Iris pigment epithelial cell (primary cell): ENCODE data around the gene CLTA.

Experiments
- DNase-seq: peaks from one replicate; pipeline ENCODE4 v3.0.0-alpha.2; 2011; ENCODE audit warnings: low read depth

The CLTA gene

DNA sequence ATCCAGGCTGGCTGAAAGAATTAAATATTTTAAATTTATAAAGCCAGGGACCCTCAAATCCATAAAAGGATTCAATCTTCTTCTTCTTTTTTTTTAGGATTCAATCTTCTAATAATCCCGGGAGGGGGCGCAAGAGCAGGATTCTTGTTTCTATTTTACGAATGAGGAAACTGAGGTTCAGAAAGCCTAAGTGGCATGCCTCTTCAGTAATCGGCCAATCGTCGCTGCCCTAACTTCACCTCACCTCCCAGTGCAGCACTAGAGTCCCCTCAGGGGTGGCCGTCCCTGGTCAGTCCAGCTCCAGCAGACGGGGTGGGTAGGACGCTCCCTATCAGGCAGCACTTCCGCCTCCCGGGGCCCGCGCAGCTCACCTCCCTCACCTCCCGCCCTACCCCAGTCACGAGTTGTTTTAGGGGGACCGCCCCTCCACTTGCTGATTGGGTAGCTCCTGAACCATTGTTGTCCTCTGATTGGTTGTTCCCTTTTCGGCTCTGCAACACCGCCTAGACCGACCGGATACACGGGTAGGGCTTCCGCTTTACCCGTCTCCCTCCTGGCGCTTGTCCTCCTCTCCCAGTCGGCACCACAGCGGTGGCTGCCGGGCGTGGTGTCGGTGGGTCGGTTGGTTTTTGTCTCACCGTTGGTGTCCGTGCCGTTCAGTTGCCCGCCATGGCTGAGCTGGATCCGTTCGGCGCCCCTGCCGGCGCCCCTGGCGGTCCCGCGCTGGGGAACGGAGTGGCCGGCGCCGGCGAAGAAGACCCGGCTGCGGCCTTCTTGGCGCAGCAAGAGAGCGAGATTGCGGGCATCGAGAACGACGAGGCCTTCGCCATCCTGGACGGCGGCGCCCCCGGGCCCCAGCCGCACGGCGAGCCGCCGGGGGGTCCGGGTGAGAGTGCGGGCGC lies at the start of gene CLTA:
TSS of gene CLTA (plus strand) at position 534 of the 902 bp plus-strand sequence. CDS start at position 670, 136 bp downstream.
- peak; percentile 99 for DNase-seq

DNA sequence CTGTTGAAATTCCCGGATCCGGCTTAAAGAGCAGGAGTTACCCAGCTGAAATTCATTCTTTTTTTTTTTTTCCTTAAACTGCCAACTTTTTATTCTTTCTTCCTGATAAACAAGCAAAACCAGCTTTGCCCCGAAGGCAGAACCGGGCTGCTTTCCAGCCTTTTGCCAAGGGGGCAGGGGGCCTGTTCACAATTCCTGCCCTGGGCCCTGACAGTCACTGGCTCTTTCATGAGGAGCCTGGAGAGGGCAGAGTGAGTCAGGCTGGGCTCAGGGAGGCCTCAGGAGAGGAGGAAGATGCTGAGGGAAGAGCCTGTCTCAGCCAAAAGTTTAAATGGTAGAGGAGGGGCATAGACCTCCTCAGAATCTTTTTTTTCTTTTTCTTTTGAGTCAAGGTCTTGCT lies 49.4 kb upstream of the CLTA start:
- DNase-seq: no peak

DNA sequence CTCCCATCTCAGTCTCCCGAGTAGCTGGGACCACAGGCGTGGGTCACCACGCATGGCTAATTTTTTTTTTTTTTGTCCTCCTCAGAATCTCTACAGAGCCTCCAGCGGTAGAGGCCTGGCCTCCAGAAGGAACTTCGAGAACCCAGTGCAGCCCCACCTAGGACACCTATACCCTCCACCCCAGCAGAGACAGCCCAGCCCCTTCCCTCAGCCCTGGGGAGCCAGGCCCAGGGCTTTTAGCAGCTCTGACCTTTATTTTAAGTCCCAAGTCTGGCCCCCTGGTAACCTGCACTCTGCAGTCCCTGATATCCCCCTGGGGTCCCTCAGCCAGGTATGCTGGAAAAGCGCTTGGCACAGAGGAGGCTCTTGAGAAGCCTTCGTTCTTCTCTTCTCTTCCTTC lies 49.0 kb upstream of the CLTA start:
- no peak for DNase-seq

- no peak for DNase-seq
Measured at GRCh38 chr9:36142510-36143244, 48.0 kb upstream of the CLTA start.

DNA sequence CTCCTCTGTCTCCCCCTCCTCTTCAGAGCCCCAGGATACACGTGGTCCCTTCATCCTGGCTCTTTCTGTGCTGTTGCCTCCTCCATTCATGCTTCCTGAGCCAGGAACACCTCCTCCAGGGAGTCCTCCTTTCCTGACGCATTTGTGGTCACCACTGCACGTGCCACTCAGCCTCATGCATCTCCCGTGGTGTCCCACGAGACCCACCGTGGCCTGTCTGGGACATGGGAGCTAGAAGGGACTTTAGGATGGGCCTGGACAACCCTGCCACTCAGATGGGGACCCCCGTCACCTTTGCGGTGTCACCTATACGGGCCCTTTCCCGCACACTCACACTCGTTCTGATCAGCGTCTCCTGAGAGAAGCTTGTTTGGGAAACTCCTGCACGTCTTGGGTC lies 47.5 kb upstream of the CLTA start:
- no peak for DNase-seq

DNA sequence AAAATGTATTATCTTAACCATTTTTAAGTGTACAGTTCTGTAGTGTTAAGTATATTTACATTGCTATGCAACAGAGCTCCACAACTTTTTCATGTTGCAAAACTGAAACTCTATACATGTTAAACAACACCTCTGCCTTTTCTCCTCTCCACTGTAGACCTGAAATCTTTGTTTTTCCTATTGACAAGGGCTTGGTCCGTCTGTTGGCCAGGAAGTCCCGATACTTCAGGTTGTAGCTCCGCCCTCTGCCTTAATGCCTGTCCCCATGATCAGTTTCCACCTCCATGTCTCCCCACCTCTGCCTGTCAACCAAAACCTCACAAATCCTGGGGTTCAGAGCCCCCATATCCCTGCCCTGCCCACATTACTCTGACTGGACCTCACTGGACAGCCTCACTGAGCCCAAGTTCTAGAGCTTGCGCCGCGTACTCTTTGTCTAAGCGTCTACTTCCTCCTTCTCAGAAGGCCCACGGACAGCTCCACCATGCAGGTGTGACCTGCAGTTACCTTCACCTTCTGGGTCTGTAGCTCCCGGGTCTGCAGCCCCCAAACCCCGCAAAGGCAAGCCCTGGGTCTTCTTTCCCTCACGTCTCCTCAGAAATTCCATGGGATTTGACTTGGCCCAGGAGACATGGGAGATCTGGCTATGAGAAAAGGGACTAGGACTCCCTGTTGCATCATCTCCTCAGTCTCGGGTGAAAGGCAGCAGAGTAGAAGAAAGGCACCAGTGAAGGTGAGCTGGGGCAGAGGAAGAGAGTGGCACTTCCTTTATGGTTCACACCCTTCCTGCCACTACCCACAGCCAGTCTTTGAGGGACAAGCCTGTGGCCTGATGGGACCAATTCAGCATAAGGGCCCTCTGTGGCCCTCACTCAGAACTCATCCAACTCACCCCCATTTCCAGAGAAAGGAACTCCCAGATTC lies 46.1 kb upstream of the CLTA start:
- no peak for DNase-seq

DNA sequence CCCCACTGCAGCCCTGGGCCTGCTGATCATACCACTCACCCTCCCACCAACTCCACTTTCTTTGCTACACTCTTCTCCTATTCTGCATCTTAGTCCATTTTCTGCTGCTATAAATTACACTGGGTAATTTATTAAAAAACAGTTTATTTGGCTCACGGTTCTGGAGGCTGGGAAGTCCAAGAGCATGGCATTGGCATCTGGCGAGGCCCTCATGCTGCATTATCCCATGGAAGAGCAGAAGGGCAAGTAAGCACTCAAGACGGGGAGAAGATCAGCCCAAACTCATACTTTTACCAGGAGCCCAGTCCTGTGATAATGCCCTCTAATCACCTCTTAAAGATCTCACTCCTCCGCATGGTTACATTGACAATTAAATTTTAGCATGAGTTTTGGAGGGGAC lies 44.8 kb upstream of the CLTA start:
- DNase-seq: no peak

- DNase-seq: no peak
Measured at GRCh38 chr9:36146651-36147050, 44.1 kb upstream of the CLTA start.

DNA sequence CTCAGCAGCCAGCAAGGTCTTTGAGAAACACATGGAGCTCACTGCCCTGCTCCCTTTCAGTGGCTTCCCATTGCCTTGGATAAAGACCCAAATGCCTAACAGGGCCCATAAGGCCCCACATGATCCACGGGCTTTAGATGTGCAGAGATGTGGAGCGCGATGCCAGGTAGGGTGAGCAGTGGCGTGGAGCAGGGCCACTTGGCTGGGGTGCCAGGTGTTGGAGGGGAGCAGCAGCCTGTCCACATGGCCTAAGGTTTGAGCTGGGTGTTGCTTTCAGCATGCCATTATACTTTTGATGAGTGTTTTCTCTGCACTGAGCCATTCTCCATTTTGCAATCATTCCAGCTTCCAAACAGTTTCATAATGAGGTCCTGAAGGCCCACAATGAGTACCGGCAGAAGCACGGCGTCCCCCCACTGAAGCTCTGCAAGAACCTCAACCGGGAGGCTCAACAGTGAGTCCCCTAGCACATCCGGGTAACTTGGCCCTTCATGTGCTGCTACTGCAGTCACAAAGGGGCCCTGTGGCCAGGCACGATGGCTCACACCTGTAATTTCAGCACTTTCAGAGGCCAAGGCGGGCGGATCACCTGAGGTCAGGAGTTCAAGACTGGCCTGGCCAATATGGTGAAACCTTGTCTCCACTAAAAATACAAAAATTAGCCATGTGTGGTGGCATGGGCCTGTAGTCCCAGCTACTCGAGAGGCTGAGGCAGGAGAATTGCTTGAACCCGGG lies 43.1 kb upstream of the CLTA start:
- DNase-seq: no peak

- peak; percentile 99 for DNase-seq
Measured at GRCh38 chr9:36148311-36149051, 42.2 kb upstream of the CLTA start.

DNA sequence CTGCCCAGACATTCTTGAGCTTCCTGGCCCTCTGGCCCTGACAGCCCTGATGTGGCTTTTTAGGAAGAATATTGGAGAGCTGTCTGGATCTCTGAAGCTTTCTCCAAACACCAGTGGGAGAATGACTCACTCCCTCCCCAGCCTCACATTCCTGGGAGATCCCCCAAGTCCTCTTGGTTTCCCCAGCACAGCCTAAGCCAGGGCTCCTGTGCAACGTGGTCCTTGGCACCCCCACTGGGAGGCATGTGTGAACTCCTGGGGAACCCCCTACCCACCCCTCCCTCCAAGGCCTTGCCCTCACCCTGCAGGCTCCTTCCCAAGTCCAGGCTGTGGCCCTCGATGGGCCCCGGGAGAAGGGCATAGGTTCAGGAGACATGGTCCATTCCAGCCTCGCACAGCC lies 41.5 kb upstream of the CLTA start:
- peak; percentile 88 for DNase-seq

- DNase-seq: no peak
Measured at GRCh38 chr9:36150574-36151315, 40.0 kb upstream of the CLTA start.

DNA sequence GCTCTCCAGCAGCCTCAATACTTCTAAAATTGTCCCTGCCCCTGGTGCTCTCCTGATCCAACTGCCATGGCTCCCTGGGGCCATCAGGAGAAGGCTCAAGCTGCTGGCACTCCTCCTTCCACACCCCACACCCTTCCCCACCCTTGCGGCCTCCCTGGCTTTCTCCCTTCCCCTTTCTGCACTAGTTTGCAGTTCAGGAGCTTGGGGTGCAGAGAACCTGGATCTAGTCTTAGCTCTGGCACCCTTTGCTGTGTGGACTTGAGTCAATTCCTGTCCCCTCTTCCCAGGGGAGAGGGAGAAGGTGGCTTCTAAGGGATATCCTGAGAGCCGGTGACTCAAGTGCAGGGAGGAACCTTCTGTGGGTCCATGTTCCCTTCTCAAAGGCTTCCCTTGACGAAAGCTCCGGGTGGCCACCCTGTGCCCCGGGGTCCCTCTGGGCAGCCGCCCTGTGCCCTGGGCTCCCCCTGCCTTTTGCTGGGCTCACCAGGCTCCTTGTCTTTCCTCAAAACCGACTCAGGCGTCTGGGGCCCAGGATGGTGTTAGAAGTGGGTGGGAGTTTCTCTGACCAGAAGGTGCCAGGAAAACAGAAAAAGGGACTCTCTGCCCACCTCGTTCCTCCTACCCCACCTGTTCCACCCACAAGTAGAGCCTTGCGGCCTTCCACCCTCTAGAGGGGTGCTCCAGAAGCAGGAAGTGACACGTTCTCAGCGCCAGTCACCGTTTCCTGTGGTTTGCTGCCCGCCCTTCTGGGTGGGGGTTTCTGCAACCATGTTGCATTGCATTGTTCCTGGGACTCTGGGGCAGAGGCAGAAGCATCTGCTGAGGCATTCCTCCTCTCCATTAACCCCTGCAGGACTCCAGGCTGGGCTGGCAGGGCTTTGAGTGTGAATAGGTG lies 39.2 kb upstream of the CLTA start:
- DNase-seq: peak; percentile 78

DNA sequence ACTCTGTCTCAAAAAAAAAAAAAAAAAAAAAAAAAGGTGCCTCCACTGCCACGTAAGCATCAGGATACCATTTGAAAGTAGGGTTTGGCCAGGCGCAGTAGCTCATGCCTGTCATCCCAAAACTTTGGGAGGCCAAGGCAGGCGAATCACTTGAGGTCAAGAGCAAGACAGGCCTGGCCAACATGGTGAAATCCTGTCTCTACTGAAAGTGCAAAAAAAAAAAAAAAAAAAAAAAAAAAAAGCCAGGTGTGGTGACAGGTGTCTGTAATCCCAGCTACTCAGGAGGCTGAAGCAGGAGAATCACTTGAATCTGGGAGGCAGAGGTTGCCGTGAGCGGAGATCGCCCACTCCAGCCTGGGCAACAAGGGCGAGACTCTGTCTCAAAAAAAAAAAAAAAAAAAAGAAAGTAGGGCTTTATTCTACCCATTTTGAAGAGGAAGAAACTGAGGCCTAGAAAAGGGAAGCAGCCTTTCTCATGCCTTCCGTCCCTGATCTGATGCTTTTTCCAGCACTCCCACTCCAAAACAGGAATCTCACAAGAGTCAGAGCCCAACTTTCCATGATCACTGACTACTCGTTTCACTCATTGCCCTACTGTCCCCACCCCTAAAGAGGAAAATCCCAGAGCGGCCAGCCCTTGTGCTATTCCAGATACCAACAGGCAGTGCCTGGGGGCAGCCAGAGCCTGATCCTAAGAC lies 37.8 kb upstream of the CLTA start:
- DNase-seq: no peak

DNA sequence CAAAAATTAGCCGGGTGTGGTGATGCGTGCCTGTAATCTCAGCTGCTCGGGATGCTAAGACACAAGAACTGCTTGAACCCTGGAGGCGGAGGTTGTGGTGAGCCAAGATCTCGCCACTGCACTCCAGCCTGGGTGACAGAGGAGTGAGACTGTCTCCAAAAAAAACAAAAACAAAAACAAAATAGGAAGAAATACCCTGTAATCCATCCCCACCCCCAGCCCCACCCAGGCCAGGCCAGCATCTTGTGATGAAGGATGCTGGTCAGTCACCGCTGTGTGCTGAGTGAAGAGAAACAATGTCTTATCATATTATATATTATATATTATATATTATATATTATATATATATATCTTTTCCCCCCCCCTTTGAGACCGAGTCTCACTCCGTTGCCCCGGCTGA lies 37.0 kb upstream of the CLTA start:
- DNase-seq: no peak

- no peak for DNase-seq
Measured at GRCh38 chr9:36154331-36154952, 36.3 kb upstream of the CLTA start.

GRCh38 chr9:36156116-36156515 lies 34.6 kb upstream of the CLTA start:
- DNase-seq: no peak

- no peak for DNase-seq
Measured at GRCh38 chr9:36158122-36158521, 32.6 kb upstream of the CLTA start.
